ENCODE measurements around the gene SLC25A22.

DNA sequence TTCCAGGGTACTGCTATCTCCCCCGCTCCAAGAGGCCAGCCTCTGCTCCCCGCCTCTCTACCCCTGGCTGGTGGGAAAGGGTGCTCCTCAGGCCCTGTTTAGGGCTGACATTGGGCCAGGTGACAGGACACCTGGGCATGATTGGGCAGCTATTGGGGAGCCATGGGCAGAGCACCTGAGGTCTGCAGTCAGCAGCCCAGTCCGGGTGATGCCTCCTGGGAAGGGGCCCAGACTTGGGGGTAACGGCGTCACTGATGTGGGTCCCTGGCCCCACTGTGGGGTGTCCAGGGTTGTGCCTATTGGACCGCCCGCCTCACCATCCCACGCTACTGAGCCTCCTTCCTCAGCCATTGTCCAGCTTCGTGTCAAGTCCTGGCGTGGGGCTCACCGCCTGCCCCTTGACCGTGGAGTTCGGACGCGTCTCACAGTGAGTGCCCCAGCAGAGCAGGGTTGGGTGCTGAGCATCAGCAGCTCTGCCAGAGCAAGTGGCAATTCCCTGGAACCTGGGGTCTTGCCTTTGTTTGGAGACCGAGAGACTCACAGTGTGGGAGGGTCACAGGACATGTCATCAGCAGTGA lies 18.0 kb downstream of the SLC25A22 start:
- no peak for TF ChIP-seq CTCF (conservative IDR thresholded peaks at IDR 0.05)
- TF ChIP-seq ZFX (IDR thresholded peaks at IDR 0.05), result no peak

Data from C4-2B (cell line).